GM10847 (cell line): Measurements from ENCODE around the gene CIAO3.

ENCODE experiments used
- POLR2A ChIP-seq: IDR thresholded peaks from 2 replicates; pipeline ENCODE4 v1.6.1; 2011; ENCODE audit not compliant: insufficient read length; ENCODE audit errors: extremely low read depth

The CIAO3 gene

DNA sequence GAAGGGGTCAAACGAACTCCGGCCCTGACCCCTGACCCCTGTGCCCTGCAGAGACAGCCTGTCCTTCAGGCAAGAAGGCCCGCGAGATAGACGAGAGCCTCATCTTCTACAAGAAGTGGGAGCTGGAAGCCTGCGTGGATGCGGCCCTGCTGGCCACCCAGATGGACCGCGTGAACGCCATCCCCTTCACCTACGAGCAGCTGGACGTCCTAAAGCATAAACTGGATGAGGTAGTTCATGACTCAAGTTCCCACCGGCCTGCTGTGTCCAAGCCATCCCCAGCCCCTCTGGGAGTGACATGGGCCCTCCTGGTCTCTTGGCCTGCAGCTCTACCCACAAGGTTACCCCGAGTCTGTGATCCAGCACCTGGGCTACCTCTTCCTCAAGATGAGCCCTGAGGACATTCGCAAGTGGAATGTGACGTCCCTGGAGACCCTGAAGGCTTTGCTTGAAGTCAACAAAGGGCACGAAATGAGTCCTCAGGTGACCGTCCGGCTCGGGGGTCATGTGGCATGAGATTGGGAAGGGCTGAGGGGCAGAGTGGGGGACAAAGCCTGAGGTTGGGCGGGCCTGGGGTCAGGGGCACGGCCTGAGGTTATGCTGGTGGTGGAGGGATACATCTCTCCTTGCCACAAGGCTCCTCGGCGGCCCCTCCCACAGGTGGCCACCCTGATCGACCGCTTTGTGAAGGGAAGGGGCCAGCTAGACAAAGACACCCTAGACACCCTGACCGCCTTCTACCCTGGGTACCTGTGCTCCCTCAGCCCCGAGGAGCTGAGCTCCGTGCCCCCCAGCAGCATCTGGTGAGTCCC is 25.4 kb upstream of the CIAO3 start:
- TF ChIP-seq POLR2A: no peak

DNA sequence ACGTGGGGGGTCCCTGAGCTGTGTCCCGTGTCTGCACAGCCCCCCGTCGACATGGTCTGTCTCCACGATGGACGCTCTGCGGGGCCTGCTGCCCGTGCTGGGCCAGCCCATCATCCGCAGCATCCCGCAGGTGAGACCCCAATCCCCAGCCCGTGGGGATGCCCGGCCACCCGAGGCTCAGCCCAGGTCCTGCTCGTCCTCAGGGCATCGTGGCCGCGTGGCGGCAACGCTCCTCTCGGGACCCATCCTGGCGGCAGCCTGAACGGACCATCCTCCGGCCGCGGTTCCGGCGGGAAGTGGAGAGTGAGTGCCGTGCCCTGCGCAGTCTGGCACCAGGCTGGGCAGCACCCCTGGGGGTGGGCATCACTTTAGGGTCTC is 24.7 kb upstream of the CIAO3 start:
- TF ChIP-seq POLR2A: no peak

DNA sequence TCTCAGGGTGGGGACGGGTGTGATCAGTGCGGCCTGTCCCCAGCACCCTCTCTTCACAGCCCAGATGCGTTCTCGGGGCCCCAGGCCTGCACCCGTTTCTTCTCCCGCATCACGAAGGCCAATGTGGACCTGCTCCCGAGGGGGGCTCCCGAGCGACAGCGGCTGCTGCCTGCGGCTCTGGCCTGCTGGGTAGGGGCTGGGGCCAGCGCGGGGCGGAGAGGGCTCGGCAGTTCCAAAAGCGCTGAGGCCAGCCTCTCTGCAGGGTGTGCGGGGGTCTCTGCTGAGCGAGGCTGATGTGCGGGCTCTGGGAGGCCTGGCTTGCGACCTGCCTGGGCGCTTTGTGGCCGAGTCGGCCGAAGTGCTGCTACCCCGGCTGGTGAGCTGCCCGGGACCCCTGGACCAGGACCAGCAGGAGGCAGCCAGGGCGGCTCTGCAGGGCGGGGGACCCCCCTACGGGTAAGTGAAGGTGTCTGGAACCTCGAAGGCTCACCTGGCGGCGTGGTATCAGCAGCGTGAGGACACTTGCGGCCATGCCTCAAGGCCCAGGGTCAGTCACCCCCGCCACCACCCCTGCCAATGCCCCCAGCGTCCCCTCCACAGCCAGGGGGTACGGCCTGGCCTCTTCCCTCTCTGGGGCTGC is 24.2 kb upstream of the CIAO3 start:
- TF ChIP-seq POLR2A: no peak

- no peak for TF ChIP-seq POLR2A
These were observed 23.5 kb upstream of the CIAO3 start for GRCh38 chr16:764184-764750.

DNA sequence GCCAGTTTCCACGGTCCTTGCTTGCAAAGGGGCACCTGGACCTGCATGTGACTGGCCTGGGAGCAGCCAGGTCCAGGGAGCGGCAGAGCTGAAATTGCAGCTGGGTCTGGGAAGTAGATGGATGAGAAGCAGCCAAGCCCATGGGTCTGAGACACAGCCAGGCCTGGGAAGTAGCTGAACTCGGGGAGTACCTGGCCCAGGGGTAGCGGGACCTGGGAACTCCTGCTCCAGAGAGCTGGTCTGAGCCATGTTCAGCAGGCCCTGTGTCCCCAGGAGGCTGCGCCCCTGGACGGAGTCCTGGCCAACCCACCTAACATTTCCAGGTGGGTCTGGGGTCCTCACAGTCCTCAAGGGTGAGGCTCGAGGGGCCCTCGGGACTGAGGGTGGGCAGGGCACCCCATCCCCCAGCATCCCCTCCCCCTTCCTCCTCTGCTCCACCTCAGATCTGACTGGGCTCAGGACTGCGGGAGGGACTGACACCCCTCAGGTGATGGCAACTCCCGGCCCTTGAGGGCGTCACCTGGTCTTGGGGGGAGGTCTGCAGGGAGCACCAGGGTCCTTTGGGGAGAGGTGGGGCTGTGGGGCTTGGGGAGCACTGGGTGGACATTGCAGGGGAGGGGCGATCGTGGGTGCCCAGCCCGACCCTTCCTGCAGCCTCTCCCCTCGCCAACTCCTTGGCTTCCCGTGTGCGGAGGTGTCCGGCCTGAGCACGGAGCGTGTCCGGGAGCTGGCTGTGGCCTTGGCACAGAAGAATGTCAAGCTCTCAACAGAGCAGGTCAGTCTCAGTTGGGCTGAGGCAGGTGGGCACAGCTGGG is 22.8 kb upstream of the CIAO3 start:
- TF ChIP-seq POLR2A: no peak

GRCh38 chr16:762595-763268 is 21.9 kb upstream of the CIAO3 start:
- no peak for TF ChIP-seq POLR2A

GRCh38 chr16:761625-762513 is 21.1 kb upstream of the CIAO3 start:
- no peak for TF ChIP-seq POLR2A

- TF ChIP-seq POLR2A: no peak
These were observed 19.9 kb upstream of the CIAO3 start, which contains the start of gene MSLN for GRCh38 chr16:760545-761343. Gene MSLN, plus strand, starts transcription at chr16:760734. Its CDS starts 1,947 bp downstream, at chr16:762681.

- no peak for TF ChIP-seq POLR2A
These were observed 19.3 kb upstream of the CIAO3 start for GRCh38 chr16:760065-760464.

DNA sequence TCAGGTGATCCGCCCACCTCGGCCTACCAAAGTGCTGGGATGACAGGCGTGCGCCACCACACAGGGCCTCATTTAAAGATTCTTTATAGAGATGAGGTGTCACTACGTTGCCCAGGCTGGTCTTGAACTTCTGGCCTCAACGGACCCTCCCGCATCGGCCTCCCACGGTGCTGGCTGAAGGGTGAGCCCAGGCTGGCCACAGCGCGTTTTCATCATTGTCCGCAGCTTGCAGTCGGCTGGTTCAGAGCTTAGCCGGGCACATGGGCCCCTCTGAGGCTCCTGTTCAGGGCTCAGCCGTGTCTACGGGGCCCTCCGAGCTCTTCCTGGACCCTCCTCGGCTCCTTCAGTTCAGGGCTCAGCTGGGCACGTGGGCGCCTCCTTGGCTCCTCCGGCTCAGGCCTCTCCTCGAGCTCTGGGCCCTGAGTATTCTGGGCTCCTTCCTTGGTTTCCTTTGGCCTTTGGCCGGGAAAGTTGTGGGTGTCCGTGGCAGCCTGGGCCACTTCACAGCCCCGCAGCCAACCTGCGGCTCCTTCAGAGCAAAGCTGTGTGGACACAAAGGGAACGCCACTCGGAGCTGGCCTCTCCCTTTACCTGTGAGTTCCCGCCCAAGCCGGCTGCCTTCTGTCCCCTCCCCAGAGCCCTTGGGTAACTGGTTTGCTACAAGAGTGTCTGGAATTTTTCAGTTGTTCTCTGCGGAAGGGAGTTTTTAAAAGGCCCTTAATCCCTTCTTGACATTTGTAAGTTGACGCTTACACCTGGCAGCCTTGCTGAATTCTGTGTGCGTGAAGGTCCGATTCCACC is 18.5 kb upstream of the CIAO3 start:
- TF ChIP-seq POLR2A: no peak

- TF ChIP-seq POLR2A: no peak
These were observed 15.6 kb upstream of the CIAO3 start for GRCh38 chr16:756428-756827.

DNA sequence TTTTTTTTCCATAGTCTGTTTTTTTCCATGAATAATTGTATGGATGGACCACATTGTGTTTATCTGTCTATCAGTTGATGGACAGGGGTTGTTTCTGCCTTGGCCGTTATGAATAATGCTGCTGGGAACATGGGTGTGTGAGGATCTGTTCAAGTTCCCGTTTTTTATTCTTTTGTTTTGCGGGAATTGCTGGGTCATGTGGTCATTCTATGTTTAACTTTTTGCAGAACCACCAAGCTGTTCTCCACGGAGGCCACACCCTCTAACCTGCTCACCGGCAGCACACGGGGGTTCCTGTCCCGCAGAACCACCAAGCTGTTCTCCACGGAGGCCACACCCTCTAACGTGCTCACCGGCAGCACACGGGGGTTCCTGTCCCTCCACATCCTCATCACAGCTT is 13.9 kb upstream of the CIAO3 start:
- no peak for TF ChIP-seq POLR2A

GRCh38 chr16:752007-752312 is 11.2 kb upstream of the CIAO3 start:
- TF ChIP-seq POLR2A: no peak
